ENCODE results near the gene MIOS.
"Not testable (repeated sequence)": the region's sequence is repeated elsewhere in the genome, so short reads cannot be mapped to it uniquely, and the experiment has no call there.

The MIOS gene

GRCh38 chr7:7554649-7555575, 11.8 kb upstream of the MIOS start:
- DNase-seq (ENCODE audit: low spot score) = peak; percentile 63

- DNase-seq (ENCODE audit: low spot score) = no peak
Measured at GRCh38 chr7:7556852-7557251, 9.8 kb upstream of the MIOS start.

GRCh38 chr7:7557252-7557651, 9.4 kb upstream of the MIOS start:
- no peak for DNase-seq (ENCODE audit: low spot score)

- not testable (repeated sequence) for DNase-seq (ENCODE audit: low spot score)
Measured at GRCh38 chr7:7561591-7561990, 5.1 kb upstream of the MIOS start.

GRCh38 chr7:7562736-7563135, 3.9 kb upstream of the MIOS start:
- no peak for DNase-seq (ENCODE audit: low spot score)

GRCh38 chr7:7563269-7563668, 3.4 kb upstream of the MIOS start:
- DNase-seq (ENCODE audit: low spot score) = no peak

GRCh38 chr7:7563813-7564212, 2.9 kb upstream of the MIOS start:
- DNase-seq (ENCODE audit: low spot score) = no peak

- no peak for DNase-seq (ENCODE audit: low spot score)
Measured at GRCh38 chr7:7564323-7564780, 2.3 kb upstream of the MIOS start.

GRCh38 chr7:7565018-7565680, 1.5 kb upstream of the MIOS start:
- no peak for DNase-seq (ENCODE audit: low spot score)

- no peak for DNase-seq (ENCODE audit: low spot score)
Measured at GRCh38 chr7:7565746-7566650, 686 bp upstream of the MIOS start.

- no peak for DNase-seq (ENCODE audit: low spot score)
Measured at GRCh38 chr7:7567898-7568531, 1.3 kb downstream of the MIOS start.

- no peak for DNase-seq (ENCODE audit: low spot score)
Measured at GRCh38 chr7:7568553-7568952, 1.9 kb downstream of the MIOS start.

GRCh38 chr7:7569081-7569527, 2.4 kb downstream of the MIOS start:
- no peak for DNase-seq (ENCODE audit: low spot score)

GRCh38 chr7:7569615-7570014, 2.9 kb downstream of the MIOS start:
- no peak for DNase-seq (ENCODE audit: low spot score)

- no peak for DNase-seq (ENCODE audit: low spot score)
Measured at GRCh38 chr7:7570584-7570983, 3.9 kb downstream of the MIOS start.

GRCh38 chr7:7573701-7574100, 7.0 kb downstream of the MIOS start:
- no peak for DNase-seq (ENCODE audit: low spot score)

GRCh38 chr7:7576344-7576743, 9.7 kb downstream of the MIOS start:
- no peak for DNase-seq (ENCODE audit: low spot score)

- no peak for DNase-seq (ENCODE audit: low spot score)
Measured at GRCh38 chr7:7577888-7578287, 11.2 kb downstream of the MIOS start.

- no peak for DNase-seq (ENCODE audit: low spot score)
Measured at GRCh38 chr7:7579638-7580037, 13.0 kb downstream of the MIOS start.

- no peak for DNase-seq (ENCODE audit: low spot score)
Measured at GRCh38 chr7:7581531-7582179, 15.0 kb downstream of the MIOS start.

GRCh38 chr7:7582596-7582995, 15.9 kb downstream of the MIOS start:
- no peak for DNase-seq (ENCODE audit: low spot score)

Measured in hematopoietic multipotent progenitor cell treated with erythropoietin and hydrocortisone succinate and interleukin-3 and kit ligand, for 17 days (in vitro differentiated cells).